Fibroblast of the conjunctiva (primary cell): ENCODE measurements around the gene MOB1B.
A peak's percentile ranks its signal among the peaks of the same experiment; 100 is the strongest.
"Not testable (repeated sequence)": the region's sequence is repeated elsewhere in the genome, so short reads cannot be mapped to it uniquely, and the experiment has no call there.

ENCODE experiments used
- DNase-seq: peaks from one replicate; pipeline ENCODE4 v3.0.0-alpha.2; 2010; ENCODE audit warnings: low read depth

Gene MOB1B

DNA sequence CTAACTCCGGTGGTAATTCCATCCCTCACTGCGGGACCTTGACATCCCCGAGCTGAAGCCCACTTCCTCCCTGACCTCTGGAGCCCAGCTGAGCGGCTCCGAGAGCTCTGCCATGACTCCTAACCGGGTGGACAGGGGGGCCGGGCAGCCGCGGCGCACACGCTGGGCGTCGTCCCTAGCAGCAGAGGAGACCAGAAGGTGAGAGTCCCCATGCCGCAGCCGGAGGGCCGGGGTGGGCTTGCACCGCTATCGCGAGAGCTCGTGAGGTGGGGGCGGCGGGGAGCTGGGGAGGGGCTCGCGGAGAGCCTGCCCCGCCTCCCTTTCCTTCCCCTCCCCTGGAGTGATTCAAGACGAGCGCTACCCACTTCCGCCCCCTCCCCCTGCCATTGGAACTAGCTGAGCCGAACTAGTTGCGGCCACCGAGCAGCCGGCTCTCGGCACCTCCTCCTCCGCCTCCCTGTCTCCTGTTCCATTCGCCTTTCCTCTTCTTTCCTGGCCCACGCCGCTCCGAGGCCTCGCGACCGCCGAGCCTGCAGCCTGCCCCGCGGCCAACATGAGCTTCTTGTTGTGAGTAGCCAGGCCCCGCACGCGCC lies at the start of gene MOB1B:
MOB1B (plus strand) TSS at position 386 of the 593 bp plus-strand sequence; CDS start at position 554, 168 bp downstream.
- peak; percentile 78 for DNase-seq

DNA sequence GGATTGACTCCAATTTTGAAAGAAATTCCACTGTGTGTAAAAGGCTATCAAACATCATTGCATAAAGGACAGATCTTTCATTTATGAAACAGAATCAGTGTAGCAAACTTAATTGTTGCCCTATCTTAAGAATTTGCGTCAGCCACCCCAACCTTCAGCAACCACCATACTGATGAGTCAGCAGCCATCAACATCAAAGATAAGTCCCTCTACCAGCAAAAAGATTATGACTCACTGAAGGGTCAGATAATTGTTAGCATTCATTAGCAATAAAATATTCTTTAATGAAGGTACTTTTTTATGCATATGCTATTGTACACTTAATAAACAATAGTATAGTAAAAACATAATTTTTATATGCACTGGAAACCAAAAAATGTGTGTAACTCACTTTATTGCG lies 46.7 kb upstream of the MOB1B start:
- DNase-seq: no peak

GRCh38 chr4:70858454-70858853 lies 43.7 kb upstream of the MOB1B start:
- DNase-seq: no peak

GRCh38 chr4:70859066-70859465 lies 43.1 kb upstream of the MOB1B start:
- DNase-seq: no peak

- no peak for DNase-seq
Measured at GRCh38 chr4:70863099-70863790, 38.9 kb upstream of the MOB1B start.

GRCh38 chr4:70868778-70869177 lies 33.4 kb upstream of the MOB1B start:
- DNase-seq: no peak

DNA sequence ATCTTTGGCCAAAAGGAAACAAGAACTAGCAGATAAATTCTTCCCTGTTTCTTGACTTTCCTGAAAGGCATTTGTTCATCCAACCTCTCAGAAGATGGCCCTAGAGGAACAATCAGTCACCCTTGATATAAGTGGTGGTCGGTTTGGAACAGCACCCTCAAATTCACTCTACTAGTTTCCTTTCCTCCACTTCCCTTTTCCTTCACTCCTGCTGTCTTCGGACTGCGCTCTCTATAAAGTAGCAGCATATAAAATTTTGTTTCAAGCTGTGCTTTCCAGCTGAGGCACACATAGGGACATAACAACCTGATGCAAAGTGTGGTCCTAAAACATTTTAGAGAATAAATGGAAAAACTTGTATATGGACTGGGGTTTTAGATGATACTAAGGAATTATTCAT lies 29.0 kb upstream of the MOB1B start:
- no peak for DNase-seq

- no peak for DNase-seq
Measured at GRCh38 chr4:70874268-70875156, 27.7 kb upstream of the MOB1B start.

- DNase-seq: no peak
Measured at GRCh38 chr4:70877556-70877955, 24.6 kb upstream of the MOB1B start.

GRCh38 chr4:70880739-70881138 lies 21.4 kb upstream of the MOB1B start:
- no peak for DNase-seq

DNA sequence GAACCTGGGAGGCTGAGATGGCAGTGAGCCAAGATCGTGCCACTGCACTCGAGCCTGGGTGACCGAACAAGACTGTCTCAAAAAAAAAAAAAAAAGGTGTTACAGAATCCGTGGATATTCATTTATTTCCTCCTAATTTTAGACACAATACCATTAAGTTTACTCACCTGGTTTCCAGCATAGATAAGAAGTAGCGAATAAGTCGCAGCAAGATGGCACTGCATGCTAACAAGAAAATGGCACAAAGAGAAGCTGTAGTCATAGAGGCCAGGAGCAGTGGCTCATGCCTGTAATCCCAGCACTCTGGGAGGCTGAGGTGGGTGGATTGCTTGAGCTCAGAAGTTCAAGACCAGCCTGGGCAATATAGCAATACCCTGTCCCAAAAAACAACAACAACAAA lies 17.0 kb upstream of the MOB1B start:
- DNase-seq: no peak

DNA sequence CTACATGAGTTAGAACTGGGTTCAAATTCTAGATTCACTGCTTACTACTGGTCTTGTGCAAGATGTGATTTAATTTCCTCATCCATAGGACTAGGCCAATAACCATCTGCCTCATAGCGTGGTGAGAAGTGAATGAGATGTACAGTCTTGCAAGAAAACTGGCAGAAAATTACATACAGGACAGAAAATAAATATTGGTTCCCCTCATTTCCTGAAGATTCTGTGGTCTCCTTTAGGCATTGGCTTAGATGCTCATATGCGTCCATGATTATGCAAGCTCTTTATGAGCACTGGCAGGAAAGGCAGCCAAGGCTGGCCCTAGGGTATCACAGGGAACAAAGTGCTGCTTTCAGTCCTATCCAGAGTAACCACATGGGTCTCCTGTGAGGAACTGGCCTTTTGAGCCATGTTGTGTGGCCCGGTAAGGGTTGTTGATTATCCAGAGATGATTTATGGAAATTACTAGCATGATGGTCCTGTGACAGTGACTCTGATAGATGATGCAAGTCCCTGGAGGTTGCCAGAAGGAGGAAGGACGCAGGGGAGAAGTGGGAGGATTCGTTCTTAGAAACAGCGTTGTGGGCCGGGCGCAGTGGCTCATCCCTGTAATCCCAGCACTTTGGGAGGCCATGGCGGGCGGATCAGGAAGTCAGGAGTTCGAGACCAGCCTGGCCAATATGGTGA lies 9.9 kb upstream of the MOB1B start:
- DNase-seq: no peak

GRCh38 chr4:70893790-70894189 lies 8.4 kb upstream of the MOB1B start:
- no peak for DNase-seq

DNA sequence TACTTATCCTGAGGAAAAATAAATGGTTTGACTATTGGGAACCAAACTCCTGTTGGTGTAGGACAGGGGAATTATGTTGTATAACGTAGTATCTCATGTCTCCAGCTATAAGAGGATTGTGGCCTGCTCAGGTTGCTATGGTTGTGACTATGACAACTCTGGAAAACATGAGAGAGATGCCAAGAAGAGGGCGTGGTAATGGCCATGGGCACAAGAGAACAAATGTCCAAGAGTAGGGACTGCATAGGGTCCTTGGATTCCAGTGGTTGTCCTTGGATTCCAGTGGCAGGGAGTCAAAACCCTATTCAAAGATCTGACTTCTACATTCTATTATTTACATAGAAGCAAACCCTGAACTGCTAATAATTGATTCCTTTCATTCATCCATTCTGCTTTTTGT lies 6.8 kb upstream of the MOB1B start:
- DNase-seq: no peak

GRCh38 chr4:70895811-70896491 lies 6.2 kb upstream of the MOB1B start:
- DNase-seq: no peak

- DNase-seq: not testable (repeated sequence)
Measured at GRCh38 chr4:70898581-70898980, 3.6 kb upstream of the MOB1B start.

DNA sequence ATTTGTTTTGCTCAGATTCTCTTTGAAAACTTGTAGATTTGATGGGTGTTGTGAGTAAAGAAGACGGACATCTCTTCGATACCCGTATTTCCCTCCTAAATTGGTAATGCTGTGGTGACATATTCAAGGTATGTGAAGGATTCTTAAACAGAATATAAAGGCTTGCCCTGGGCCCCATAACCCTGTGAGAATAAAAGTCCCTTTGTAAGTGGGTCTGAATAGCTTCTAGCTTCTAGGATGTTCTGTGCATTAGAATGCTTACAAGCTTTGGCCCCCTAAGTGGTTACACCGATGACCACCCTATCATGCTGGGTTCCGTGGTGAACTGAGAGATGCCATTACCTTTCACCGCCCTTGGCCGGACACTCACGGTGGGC lies 574 bp upstream of the MOB1B start:
- no peak for DNase-seq

GRCh38 chr4:70902577-70903290 lies 565 bp downstream of the MOB1B start:
- no peak for DNase-seq

DNA sequence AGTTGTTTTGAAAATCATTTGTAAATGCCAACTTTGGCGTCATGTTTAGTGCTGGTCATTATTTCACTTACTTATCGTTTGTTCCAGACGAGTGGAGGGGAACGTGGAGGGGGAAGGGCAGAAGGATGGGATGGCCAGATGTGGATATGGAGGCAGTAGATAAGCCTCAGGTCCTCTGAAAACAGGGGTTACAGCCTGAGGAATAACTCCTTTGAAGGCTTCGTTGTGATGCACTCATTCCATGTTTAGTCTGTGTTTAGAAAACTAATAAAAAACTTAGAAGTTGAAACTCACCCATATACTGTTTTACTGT lies 1.1 kb downstream of the MOB1B start:
- DNase-seq: no peak

DNA sequence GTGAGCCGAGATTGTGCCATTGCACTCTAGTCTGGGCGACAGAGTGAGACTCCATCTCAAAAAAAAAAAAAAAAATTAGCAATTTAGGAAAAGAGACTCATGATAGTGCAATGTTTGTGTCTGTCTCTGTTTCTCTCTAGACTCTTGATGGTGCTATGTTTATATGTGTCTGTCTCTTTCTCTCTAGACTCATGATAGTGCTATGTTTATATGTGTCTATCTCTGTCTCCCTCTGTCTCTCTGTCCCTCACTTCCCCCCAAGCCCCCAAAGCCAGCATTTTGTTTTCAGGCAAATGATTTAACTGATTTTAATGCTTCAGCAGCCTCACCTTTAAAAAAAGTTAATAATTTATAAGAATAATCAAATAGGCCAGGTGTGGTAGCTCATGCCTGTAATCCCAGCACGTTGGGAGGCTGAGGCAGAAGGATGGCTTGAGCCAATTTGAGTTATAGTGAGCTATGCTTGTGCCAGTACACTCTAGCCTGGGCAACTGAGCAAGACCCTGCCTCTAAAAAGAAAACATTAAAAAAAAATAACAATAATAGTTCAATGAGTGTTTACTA lies 6.9 kb downstream of the MOB1B start:
- DNase-seq: no peak

GRCh38 chr4:70914000-70914399 lies 11.8 kb downstream of the MOB1B start:
- DNase-seq: no peak
